Nephron progenitor cell (in vitro differentiated cells): ENCODE measurements around the gene SHLD2.

Source experiments
- DNase-seq: peaks from one replicate; pipeline ENCODE4 v3.0.0; 2021
- H3K27ac Mint-ChIP-seq: 2 replicates; pipeline ENCODE4 v1.8.0; 2021; ENCODE audit warnings: mild to moderate bottlenecking, moderate library complexity, mixed read lengths
- H3K27me3 Mint-ChIP-seq: 2 replicates; pipeline ENCODE4 v1.8.0; 2021; ENCODE audit warnings: mild to moderate bottlenecking, low read depth, mixed read lengths; ENCODE audit not compliant: poor library complexity
- H3K36me3 Mint-ChIP-seq: 2 replicates; pipeline ENCODE4 v1.8.0; 2021; ENCODE audit warnings: low read depth, mixed read lengths
- H3K4me1 Mint-ChIP-seq: 2 replicates; pipeline ENCODE4 v1.8.0; 2021; ENCODE audit warnings: mixed read lengths
- H3K4me3 Mint-ChIP-seq: 2 replicates; pipeline ENCODE4 v1.8.0; 2021; ENCODE audit warnings: mild to moderate bottlenecking, moderate library complexity, mixed read lengths
- H3K9me3 Mint-ChIP-seq: 2 replicates; pipeline ENCODE4 v1.8.0; 2021; ENCODE audit warnings: mild to moderate bottlenecking, moderate library complexity, mixed read lengths
- TF ChIP-seq, protein P1 (sequence below): fragments of 200-600 bp; sonication (generic); IDR thresholded peaks from 2 replicates; pipeline ENCODE4 v1.5.0; 2021; ENCODE audit warnings: antibody characterized with exemption

Gene SHLD2

DNA sequence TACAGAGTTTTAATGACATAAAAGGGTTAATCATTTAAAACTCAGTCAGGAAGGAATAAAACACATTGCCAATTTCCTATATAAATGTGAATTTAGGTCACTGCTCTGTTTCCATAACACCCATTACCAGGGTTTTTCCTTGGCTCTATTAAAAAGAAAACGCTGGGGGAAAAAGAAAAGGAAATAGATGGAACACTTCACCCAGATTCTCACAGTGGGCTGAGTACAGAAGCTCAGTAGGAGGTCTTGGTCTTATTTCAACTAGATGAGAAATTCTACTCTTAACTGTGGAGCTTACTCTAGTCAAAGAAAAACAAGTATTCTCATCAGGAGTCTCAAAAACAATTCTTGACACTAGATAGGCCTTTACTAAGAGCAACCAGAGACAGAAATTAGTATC, 36.8 kb upstream of the SHLD2 start:
- H3K36me3 Mint-ChIP-seq: peaks cover 60% of the 10 kb centered on the region
- H3K4me3 Mint-ChIP-seq: no peak overlapping the region
- H3K27me3 Mint-ChIP-seq: no peaks in the 10 kb centered on the region
- TF ChIP-seq, protein P1, sequence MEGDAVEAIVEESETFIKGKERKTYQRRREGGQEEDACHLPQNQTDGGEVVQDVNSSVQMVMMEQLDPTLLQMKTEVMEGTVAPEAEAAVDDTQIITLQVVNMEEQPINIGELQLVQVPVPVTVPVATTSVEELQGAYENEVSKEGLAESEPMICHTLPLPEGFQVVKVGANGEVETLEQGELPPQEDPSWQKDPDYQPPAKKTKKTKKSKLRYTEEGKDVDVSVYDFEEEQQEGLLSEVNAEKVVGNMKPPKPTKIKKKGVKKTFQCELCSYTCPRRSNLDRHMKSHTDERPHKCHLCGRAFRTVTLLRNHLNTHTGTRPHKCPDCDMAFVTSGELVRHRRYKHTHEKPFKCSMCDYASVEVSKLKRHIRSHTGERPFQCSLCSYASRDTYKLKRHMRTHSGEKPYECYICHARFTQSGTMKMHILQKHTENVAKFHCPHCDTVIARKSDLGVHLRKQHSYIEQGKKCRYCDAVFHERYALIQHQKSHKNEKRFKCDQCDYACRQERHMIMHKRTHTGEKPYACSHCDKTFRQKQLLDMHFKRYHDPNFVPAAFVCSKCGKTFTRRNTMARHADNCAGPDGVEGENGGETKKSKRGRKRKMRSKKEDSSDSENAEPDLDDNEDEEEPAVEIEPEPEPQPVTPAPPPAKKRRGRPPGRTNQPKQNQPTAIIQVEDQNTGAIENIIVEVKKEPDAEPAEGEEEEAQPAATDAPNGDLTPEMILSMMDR: no peak
- H3K27ac Mint-ChIP-seq: no peak overlapping the region
- H3K4me1 Mint-ChIP-seq: no peaks in the 10 kb centered on the region
- DNase-seq: no peak
- H3K9me3 Mint-ChIP-seq: no peaks in the 10 kb centered on the region

DNA sequence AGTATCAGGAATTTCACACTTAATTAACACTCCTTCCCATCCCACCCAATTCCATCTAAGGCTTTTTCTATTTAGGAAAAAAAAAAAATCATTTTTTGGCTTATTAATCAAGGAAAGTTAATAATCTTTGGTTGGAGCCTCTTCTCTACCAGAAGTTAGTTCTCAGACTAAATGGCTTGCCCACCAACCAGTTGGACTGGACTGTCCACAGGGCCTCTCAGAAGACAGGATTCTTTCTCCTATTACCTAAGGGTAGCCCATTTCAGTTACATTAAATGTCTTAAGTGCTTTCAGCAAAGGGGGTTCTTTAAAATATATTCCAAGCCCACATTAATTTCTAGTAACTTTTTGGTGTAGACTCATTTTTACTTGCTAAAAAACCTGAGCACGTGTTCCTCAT, 35.6 kb upstream of the SHLD2 start:
- Mint-ChIP-seq H3K4me3 (no peak overlapping the region), H3K27ac (no peak overlapping the region), H3K9me3 (no peaks in the 10 kb centered on the region), H3K36me3 (peaks cover 72% of the 10 kb centered on the region), H3K4me1 (no peaks in the 10 kb centered on the region), H3K27me3 (no peaks in the 10 kb centered on the region)
- TF ChIP-seq, protein P1: no peak
- no peak for DNase-seq

DNA sequence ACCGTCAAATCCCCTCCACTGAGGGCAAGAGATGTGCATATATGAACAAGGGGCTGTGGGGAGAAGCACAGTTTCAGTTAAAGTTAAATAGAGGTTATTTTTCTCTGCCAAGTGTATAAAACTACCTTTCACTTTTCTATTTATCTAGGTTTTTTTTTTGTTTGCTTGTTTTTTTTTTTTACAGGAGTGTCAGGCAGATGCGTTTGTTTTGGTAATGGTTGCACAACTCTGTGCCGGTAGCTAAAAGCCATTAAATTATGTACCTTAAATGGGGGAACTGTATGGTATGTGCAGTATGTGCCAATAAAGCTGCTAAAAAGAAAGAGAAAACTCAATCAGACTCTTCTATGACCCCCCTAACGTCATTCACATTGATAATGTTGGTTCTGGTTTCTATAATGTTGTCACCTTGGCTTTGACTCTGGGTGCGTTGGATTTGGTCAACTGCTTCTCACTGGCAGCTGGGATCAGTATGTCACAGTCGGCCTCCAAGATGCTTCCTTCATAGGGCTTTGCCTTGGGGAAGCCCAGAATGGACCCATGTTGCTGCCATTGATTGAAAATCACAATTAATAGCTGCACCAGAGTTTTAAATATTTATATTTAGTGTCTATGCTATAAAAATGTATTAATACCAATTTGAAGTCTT, 34.6 kb upstream of the SHLD2 start:
- Mint-ChIP-seq H3K4me3 (no peak overlapping the region), H3K27ac (no peak overlapping the region)

DNA sequence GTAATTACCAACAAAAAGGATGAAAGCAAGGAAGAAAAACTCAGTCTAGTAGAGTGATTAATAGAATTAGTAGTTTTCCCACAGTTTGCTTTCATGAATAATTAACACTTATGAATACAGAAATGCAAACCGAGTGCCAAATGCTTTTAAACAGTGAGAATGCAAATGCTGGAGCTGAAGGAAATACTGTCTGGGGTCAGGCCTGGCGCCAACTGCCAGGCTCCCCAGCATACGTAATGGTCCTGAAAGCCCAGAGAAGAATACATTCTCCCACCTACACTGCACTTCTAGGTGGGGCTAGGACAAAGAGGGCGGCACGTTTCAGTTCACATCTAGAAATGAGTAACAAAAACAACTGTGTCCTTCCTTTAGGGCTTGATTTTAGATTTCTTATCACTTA, 30.4 kb upstream of the SHLD2 start:
- TF ChIP-seq, protein P1: no peak
- Mint-ChIP-seq H3K4me1 (no peaks in the 10 kb centered on the region), H3K9me3 (no peaks in the 10 kb centered on the region), H3K36me3 (peaks cover 74% of the 10 kb centered on the region), H3K27ac (no peak overlapping the region), H3K4me3 (no peak overlapping the region), H3K27me3 (no peaks in the 10 kb centered on the region)
- no peak for DNase-seq

More for the DNA sequence above, 34.6 kb upstream of the SHLD2 start:
- Mint-ChIP-seq H3K9me3 (no peaks in the 10 kb centered on the region), H3K4me1 (no peaks in the 10 kb centered on the region), H3K27me3 (no peaks in the 10 kb centered on the region), H3K36me3 (peaks cover 72% of the 10 kb centered on the region)
- TF ChIP-seq, protein P1: no peak
- DNase-seq: no peak

DNA sequence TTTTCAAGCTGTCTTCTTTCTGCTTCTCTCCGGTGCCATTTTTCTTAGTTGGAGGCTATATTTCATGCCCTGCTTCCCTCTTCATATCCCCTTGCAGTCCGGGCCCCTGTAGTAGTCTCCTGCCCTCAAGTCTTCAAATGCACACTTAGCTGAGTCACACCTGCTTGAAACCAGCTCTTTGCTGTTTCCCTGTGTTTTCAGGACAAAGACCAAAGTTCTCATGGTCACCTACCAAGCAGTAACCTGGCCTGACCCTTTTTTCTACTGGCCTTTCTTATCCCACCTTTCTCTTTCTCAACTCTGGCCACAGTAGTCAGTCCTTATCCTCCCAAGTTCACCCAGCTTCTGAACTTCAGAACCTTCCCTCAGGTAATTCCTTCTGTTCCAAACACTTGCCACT, 28.8 kb upstream of the SHLD2 start:
- peak overlapping the region; percentile 30 for H3K27ac Mint-ChIP-seq
- H3K9me3 Mint-ChIP-seq: no peaks in the 10 kb centered on the region
- TF ChIP-seq, protein P1: no peak
- no peaks in the 10 kb centered on the region for H3K4me1 Mint-ChIP-seq
- H3K4me3 Mint-ChIP-seq: no peak overlapping the region
- no peaks in the 10 kb centered on the region for H3K27me3 Mint-ChIP-seq
- peaks cover 71% of the 10 kb centered on the region for H3K36me3 Mint-ChIP-seq
- DNase-seq: no peak

DNA sequence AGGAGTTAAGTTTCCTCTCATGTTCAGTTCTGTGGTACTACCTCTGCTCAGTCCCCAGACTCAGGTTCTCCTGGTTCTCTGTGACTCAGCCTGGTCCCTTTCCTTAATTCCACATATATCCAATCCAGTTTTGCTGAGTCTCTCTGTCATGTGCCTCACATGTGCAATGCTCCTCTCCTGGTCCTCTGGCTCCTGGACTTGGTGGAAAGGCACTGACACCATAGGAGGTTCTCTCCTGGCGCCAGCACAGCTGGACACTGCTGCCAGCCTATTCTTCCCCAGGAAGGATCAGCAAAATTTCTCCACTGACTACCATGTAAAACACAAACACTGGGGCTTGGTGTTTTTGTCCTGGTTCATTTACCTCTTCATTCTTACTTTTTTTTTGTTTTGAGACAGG, 28.1 kb upstream of the SHLD2 start:
- Mint-ChIP-seq H3K36me3 (peaks cover 73% of the 10 kb centered on the region), H3K4me3 (no peak overlapping the region), H3K9me3 (no peaks in the 10 kb centered on the region), H3K27ac (peak overlapping the region; percentile 14), H3K4me1 (no peaks in the 10 kb centered on the region), H3K27me3 (no peaks in the 10 kb centered on the region)
- DNase-seq: no peak
- TF ChIP-seq, protein P1: no peak
